ENCODE data around the gene MMP20. TPM values are rescaled to one million over a fixed set of nuclear protein-coding genes. Genes with fewer than 3 reads are reported as not detected.

Gene MMP20
- total RNA-seq, 4 donors from 2014 or later, result not detected

GRCh38 chr11:102600666-102601065, 24.5 kb downstream of the MMP20 start:
- TF ChIP-seq POLR2AphosphoS5 (IDR thresholded peaks at IDR 0.05) (no peak), POLR2A (IDR thresholded peaks at IDR 0.05; ENCODE audit: low read depth) (no peak), EP300 (IDR thresholded peaks at IDR 0.05) (no peak), CTCF (IDR thresholded peaks at IDR 0.05) (no peak)
- intact Hi-C loops (cut with DNase I), result no loop called here
- Histone ChIP-seq H3K27ac (replicated peaks in 1 of 4) (no peak overlapping the region), H3K9me3 (no peaks in the 10 kb centered on the region), H3K4me1 (peaks cover 0 to 12% (median 2%) of the 10 kb centered on the region in 4 donors), H3K36me3 (no peaks in the 10 kb centered on the region), H3K27me3 (no peaks in the 10 kb centered on the region), H3K4me3 (no peak overlapping the region)
- no peak for DNase-seq (ENCODE audit: extremely low spot score)
- WGBS, result 93% methylated on average over 3 of the region's 3 CpGs

GRCh38 chr11:102599642-102600261, 25.4 kb downstream of the MMP20 start:
- TF ChIP-seq POLR2AphosphoS5 (IDR thresholded peaks at IDR 0.05), result no peak
- TF ChIP-seq EP300 (IDR thresholded peaks at IDR 0.05), result no peak
- TF ChIP-seq CTCF (IDR thresholded peaks at IDR 0.05), result no peak
- TF ChIP-seq POLR2A (IDR thresholded peaks at IDR 0.05; ENCODE audit: low read depth), result no peak
- H3K27ac ChIP-seq (replicated peaks in 1 of 4), result no peak overlapping the region
- intact Hi-C loops (cut with DNase I), result no loop called here
- no peaks in the 10 kb centered on the region for H3K27me3 ChIP-seq
- H3K36me3 ChIP-seq, result no peaks in the 10 kb centered on the region
- no peak for DNase-seq (ENCODE audit: extremely low spot score)
- 54% methylated on average over 3 of the region's 3 CpGs for WGBS
- peaks cover 0 to 12% (median 2%) of the 10 kb centered on the region in 4 donors for H3K4me1 ChIP-seq
- no peaks in the 10 kb centered on the region for H3K9me3 ChIP-seq
- H3K4me3 ChIP-seq, result no peak overlapping the region

- no peak for TF ChIP-seq EP300 (IDR thresholded peaks at IDR 0.05)
- no peak for TF ChIP-seq POLR2A (IDR thresholded peaks at IDR 0.05; ENCODE audit: low read depth)
- no peak for TF ChIP-seq CTCF (IDR thresholded peaks at IDR 0.05)
- TF ChIP-seq POLR2AphosphoS5 (IDR thresholded peaks at IDR 0.05), result no peak
- WGBS, result 86% methylated on average over 1 of the region's 1 CpG
- H3K36me3 ChIP-seq, result no peaks in the 10 kb centered on the region
- H3K4me3 ChIP-seq, result no peak overlapping the region
- no peaks in the 10 kb centered on the region for H3K9me3 ChIP-seq
- peaks cover 0 to 12% (median 2%) of the 10 kb centered on the region in 4 donors for H3K4me1 ChIP-seq
- no peak overlapping the region for H3K27ac ChIP-seq (replicated peaks in 1 of 4)
- no peak for DNase-seq (ENCODE audit: extremely low spot score)
- intact Hi-C loops (cut with DNase I), result no loop called here
- H3K27me3 ChIP-seq, result no peaks in the 10 kb centered on the region
Observed at GRCh38 chr11:102598272-102598671, 26.9 kb downstream of the MMP20 start.

- Histone ChIP-seq H3K27me3 (no peaks in the 10 kb centered on the region), H3K36me3 (no peaks in the 10 kb centered on the region), H3K4me3 (no peak overlapping the region), H3K4me1 (peaks cover 0 to 12% (median 2%) of the 10 kb centered on the region in 4 donors), H3K9me3 (no peaks in the 10 kb centered on the region), H3K27ac (replicated peaks in 1 of 4) (no peak overlapping the region)
- intact Hi-C loops (cut with DNase I), result no loop called here
- TF ChIP-seq POLR2A (IDR thresholded peaks at IDR 0.05; ENCODE audit: low read depth) (no peak), EP300 (IDR thresholded peaks at IDR 0.05) (no peak), CTCF (IDR thresholded peaks at IDR 0.05) (no peak), POLR2AphosphoS5 (IDR thresholded peaks at IDR 0.05) (no peak)
- DNase-seq (ENCODE audit: extremely low spot score), result no peak
- WGBS, result 92% methylated on average over 6 of the region's 6 CpGs
Observed at GRCh38 chr11:102596578-102596977, 28.6 kb downstream of the MMP20 start.

Data from esophagus muscularis mucosa (tissue), 4 donors.